Left hindlimb (tissue), 1 donor: ENCODE data around the gene CDV3.
"Not testable (repeated sequence)": the region's sequence is repeated elsewhere in the genome, so short reads cannot be mapped to it uniquely, and the experiment has no call there.

Experiments
- DNase-seq: peaks from one replicate; pipeline ENCODE4 v3.0.0-alpha.2; 2018

Gene CDV3

GRCh38 chr3:133573629-133574194 lies at the start of gene CDV3:
Gene CDV3 (plus strand): TSS chr3:133573686. CDS start chr3:133574045, 359 bp downstream.
- DNase-seq = no peak

- DNase-seq = not testable (repeated sequence)
These were observed 49.7 kb upstream of the CDV3 start for GRCh38 chr3:133523758-133524157.

- DNase-seq = no peak
These were observed 48.1 kb upstream of the CDV3 start for GRCh38 chr3:133525435-133525834.

- peak; percentile 58 for DNase-seq
These were observed 46.3 kb upstream of the CDV3 start for GRCh38 chr3:133527081-133527715.

- DNase-seq = no peak
These were observed 43.7 kb upstream of the CDV3 start for GRCh38 chr3:133529809-133530208.

GRCh38 chr3:133531981-133532380 lies 41.5 kb upstream of the CDV3 start:
- no peak for DNase-seq

GRCh38 chr3:133532951-133533350 lies 40.5 kb upstream of the CDV3 start:
- DNase-seq = no peak

- DNase-seq = no peak
These were observed 37.3 kb upstream of the CDV3 start for GRCh38 chr3:133535971-133536881.

GRCh38 chr3:133537131-133537530 lies 36.4 kb upstream of the CDV3 start:
- not testable (repeated sequence) for DNase-seq

GRCh38 chr3:133538154-133538553 lies 35.3 kb upstream of the CDV3 start:
- no peak for DNase-seq

- DNase-seq = no peak
These were observed 32.4 kb upstream of the CDV3 start for GRCh38 chr3:133540896-133541674.

GRCh38 chr3:133542871-133543270 lies 30.6 kb upstream of the CDV3 start:
- no peak for DNase-seq

GRCh38 chr3:133544983-133545382 lies 28.5 kb upstream of the CDV3 start:
- not testable (repeated sequence) for DNase-seq

GRCh38 chr3:133547432-133548041 lies 25.9 kb upstream of the CDV3 start:
- DNase-seq = peak; percentile 45

- no peak for DNase-seq
These were observed 25.4 kb upstream of the CDV3 start for GRCh38 chr3:133548090-133548489.

- no peak for DNase-seq
These were observed 23.9 kb upstream of the CDV3 start for GRCh38 chr3:133549565-133549964.

- DNase-seq = not testable (repeated sequence)
These were observed 21.9 kb upstream of the CDV3 start for GRCh38 chr3:133551589-133551988.

- no peak for DNase-seq
These were observed 11.8 kb upstream of the CDV3 start for GRCh38 chr3:133561679-133562078.

GRCh38 chr3:133562376-133562775 lies 11.1 kb upstream of the CDV3 start:
- no peak for DNase-seq

GRCh38 chr3:133563186-133563591 lies 10.3 kb upstream of the CDV3 start:
- DNase-seq = no peak

GRCh38 chr3:133563816-133564215 lies 9.7 kb upstream of the CDV3 start:
- DNase-seq = no peak

- DNase-seq = no peak
These were observed 5.0 kb upstream of the CDV3 start for GRCh38 chr3:133568294-133569014.
